ENCODE data around the gene EEF2.

DNA sequence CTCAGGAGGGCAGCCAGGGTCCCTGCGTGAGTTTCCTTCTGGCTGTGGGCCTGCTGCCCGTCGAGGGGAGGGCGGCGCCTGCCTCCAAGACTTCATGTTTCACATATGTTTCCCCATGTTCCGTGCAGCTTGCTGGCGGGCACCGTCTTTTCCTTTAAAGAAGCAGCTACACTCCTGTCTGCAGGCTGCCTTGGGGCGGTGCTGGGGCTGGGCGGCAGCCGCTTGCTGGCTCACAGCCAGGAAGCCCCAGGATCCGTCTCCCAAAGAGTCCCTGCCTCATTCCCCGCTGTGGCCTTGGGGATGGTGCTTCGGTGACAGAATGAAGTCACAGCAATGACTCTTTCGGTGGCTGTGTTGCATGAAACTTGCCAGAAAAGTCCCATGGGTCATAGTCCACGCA is 47.2 kb upstream of the EEF2 start:
- no peak for TF ChIP-seq CTCF (conservative IDR thresholded peaks at IDR 0.05; ENCODE audit: low read length)
- no peak for TF ChIP-seq EZH2phosphoT487 (IDR thresholded peaks at IDR 0.05; ENCODE audit: borderline replicate concordance, low read depth, low read length)
